SH-SY5Y (cell line): ENCODE results near the gene CA5B.

Experiments
- GATA2 ChIP-seq: IDR thresholded peaks from 2 replicates; pipeline ENCODE4 v1.6.1; 2011; ENCODE audit warnings: mild to moderate bottlenecking, low read depth, low read length
- GATA3 ChIP-seq: IDR thresholded peaks from 2 replicates; pipeline ENCODE4 v1.6.1; 2011; ENCODE audit warnings: low read depth, mild to moderate bottlenecking, low read length, moderate library complexity

GRCh38 chrX:15755091-15755490 lies 17.0 kb downstream of the CA5B start:
- TF ChIP-seq GATA3 (no peak), GATA2 (no peak)
